Thoracic aorta (tissue), 2 donors: ENCODE results near the gene HRH2. TPM values are rescaled to one million over a fixed set of nuclear protein-coding genes. Genes with fewer than 3 reads are reported as not detected.

Experiments
- ATAC-seq: fragments of 150-250 bp; one replicate; pipeline ENCODE4 v1.8.0; 2017; ENCODE audit warnings: low read depth; ENCODE audit not compliant: insufficient number of reproducible peaks, low FRiP score
- DNase-seq: peaks from one replicate; pipeline ENCODE4 v3.0.0-alpha.2; 2020; ENCODE audit warnings: low spot score
- H3K27ac ChIP-seq, 2 donors: fragments of 200-600 bp; sonication (generic); 1 replicate in 1 of 2; 2 replicates in 1 of 2; pipeline ENCODE4 v1.5.1; 2016; ENCODE audit warnings: mild to moderate bottlenecking in 2 of 2, moderate library complexity in 2 of 2
- H3K27me3 ChIP-seq: fragments of 200-600 bp; sonication (generic); replicated peaks from 2 replicates; pipeline ENCODE4 v1.6.0; 2016; ENCODE audit warnings: mild to moderate bottlenecking; ENCODE audit not compliant: insufficient read depth
- H3K36me3 ChIP-seq: fragments of 200-600 bp; sonication (generic); one replicate; pipeline ENCODE4 v1.5.1; 2016
- H3K4me1 ChIP-seq, 2 donors: fragments of 200-600 bp; sonication (generic); 1 replicate in 1 of 2; 2 replicates in 1 of 2; pipeline versions ENCODE4 v1.5.1 to v1.6.0; 2016; ENCODE audit warnings: low read depth in 2 of 2, mild to moderate bottlenecking in 1 of 2; ENCODE audit not compliant: control insufficient read depth in 1 of 2
- H3K4me3 ChIP-seq: fragments of 200-600 bp; sonication (generic); 2 replicates; pipeline ENCODE4 v1.5.1; 2016; ENCODE audit warnings: mild to moderate bottlenecking
- H3K9me3 ChIP-seq: fragments of 200-600 bp; sonication (generic); 2 replicates; pipeline ENCODE4 v1.5.1; 2016
- total RNA-seq, 2 donors: library from RNA; depleted of rRNA; stranded (reverse); fragments of >200 nt; gene quantifications; one replicate each; pipeline versions ENCODE4 v1.1.0 to v1.2.3, GENCODE V29; 2016
- TF ChIP-seq, protein P1 (sequence below): fragments of 200-600 bp; sonication (generic); IDR thresholded peaks from one replicate; pipeline ENCODE4 v1.5.1; 2019; ENCODE audit warnings: antibody characterized with exemption

The HRH2 gene
- total RNA-seq, 2 donors from 2014 or later = 8.8 to 23.1 TPM

DNA sequence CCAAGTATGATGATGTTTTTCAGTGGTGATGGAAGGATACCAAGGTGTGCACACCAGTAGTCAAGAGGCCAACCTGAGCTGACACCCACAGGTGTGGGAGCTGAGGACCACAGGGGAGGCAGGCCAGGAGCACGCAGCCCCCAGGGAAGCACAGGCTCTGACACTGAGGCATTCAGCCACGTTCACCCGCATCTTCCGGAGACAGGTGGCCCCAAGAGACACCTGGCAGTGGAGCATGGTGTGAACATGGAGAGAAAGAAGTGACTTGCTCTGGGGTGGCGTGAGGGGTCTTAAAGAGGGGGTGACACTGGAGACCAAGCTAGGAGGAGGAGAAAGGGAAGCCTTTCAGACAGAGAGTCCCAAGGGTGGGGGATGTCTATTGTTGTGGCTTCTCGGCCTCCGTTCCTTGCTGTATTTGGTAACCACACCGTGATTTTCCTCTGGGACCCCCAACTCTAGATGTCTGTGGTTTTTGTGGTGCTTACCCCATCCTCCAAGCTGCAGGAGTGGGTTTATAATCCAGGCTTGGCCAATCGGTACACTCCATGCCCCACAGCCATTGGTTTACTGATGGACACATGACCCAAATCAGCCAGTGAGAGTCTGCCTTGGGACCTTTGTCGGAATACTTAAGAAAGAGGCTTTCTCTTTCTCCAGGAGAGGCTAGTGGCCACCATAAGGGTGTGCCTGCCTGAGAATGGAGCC, 84.6 kb downstream of the HRH2 start:
- TF ChIP-seq, protein P1, sequence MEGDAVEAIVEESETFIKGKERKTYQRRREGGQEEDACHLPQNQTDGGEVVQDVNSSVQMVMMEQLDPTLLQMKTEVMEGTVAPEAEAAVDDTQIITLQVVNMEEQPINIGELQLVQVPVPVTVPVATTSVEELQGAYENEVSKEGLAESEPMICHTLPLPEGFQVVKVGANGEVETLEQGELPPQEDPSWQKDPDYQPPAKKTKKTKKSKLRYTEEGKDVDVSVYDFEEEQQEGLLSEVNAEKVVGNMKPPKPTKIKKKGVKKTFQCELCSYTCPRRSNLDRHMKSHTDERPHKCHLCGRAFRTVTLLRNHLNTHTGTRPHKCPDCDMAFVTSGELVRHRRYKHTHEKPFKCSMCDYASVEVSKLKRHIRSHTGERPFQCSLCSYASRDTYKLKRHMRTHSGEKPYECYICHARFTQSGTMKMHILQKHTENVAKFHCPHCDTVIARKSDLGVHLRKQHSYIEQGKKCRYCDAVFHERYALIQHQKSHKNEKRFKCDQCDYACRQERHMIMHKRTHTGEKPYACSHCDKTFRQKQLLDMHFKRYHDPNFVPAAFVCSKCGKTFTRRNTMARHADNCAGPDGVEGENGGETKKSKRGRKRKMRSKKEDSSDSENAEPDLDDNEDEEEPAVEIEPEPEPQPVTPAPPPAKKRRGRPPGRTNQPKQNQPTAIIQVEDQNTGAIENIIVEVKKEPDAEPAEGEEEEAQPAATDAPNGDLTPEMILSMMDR = no peak
- H3K36me3 ChIP-seq = no peaks in the 10 kb centered on the region
- H3K27me3 ChIP-seq = no peaks in the 10 kb centered on the region
- no peaks in the 10 kb centered on the region for H3K4me1 ChIP-seq
- DNase-seq (no peak), ATAC-seq (no peak)
- H3K9me3 ChIP-seq = no peaks in the 10 kb centered on the region
- H3K4me3 ChIP-seq = no peak overlapping the region
- H3K27ac ChIP-seq = no peak overlapping the region

DNA sequence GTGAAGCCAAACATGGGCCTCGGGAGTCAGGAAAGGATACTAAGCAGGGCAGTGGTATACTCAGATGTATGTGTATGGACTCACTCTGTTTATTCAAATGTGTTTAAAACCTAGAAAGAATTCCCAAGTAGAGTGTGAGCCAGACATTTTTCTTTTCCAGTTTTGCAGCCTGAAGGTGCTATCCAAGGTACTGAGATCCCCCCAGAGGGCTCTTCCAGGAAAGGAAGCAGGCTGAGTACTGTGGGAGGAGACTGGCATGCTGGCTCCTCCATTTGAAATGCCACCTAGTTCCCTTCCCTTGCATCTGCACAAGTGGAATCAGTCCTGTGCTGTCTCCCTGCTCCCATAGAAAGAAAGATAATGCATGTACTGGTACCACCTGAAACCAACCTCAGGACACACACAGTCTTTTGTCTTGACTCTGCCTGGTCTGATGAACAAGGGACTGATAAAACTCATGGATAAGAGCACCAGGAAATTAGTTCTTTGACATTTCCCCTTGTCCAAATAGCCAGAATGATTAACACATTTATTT, 85.9 kb downstream of the HRH2 start:
- Histone ChIP-seq H3K9me3 (no peaks in the 10 kb centered on the region), H3K4me3 (no peak overlapping the region), H3K27me3 (no peaks in the 10 kb centered on the region), H3K36me3 (no peaks in the 10 kb centered on the region), H3K27ac (no peak overlapping the region), H3K4me1 (no peaks in the 10 kb centered on the region)
- no peak for DNase-seq
- TF ChIP-seq, protein P1 = no peak
- no peak for ATAC-seq

DNA sequence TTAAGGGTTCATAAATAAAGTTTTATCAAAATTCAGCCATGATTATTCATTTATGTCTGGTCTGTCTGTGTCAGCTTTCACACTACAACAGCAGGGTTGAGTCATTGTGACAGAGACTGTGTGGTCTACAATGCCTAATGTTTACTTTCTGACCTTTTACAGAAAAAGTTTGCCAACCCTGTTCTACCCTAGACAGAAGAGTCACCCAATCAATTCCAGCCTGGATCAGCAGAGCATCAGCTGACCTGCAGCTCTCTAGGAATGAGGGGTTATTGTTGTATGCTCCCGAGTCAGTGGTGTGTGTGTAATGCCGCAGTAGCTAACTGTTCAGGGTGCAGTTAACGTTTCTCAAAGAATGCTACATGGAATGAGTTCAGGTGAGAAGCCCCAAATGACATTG, 87.3 kb downstream of the HRH2 start:
- TF ChIP-seq, protein P1 = no peak
- Histone ChIP-seq H3K4me3 (no peak overlapping the region), H3K9me3 (no peaks in the 10 kb centered on the region), H3K36me3 (no peaks in the 10 kb centered on the region), H3K27me3 (no peaks in the 10 kb centered on the region), H3K4me1 (no peaks in the 10 kb centered on the region), H3K27ac (no peak overlapping the region)
- DNase-seq (no peak), ATAC-seq (no peak)

- DNase-seq (no peak), ATAC-seq (no peak)
- no peaks in the 10 kb centered on the region for H3K36me3 ChIP-seq
- H3K4me3 ChIP-seq = no peak overlapping the region
- H3K27me3 ChIP-seq = no peaks in the 10 kb centered on the region
- TF ChIP-seq, protein P1 = no peak
- no peaks in the 10 kb centered on the region for H3K9me3 ChIP-seq
- no peak overlapping the region for H3K27ac ChIP-seq
- no peaks in the 10 kb centered on the region for H3K4me1 ChIP-seq
These were observed 89.0 kb downstream of the HRH2 start for GRCh38 chr5:175746851-175747250.

DNA sequence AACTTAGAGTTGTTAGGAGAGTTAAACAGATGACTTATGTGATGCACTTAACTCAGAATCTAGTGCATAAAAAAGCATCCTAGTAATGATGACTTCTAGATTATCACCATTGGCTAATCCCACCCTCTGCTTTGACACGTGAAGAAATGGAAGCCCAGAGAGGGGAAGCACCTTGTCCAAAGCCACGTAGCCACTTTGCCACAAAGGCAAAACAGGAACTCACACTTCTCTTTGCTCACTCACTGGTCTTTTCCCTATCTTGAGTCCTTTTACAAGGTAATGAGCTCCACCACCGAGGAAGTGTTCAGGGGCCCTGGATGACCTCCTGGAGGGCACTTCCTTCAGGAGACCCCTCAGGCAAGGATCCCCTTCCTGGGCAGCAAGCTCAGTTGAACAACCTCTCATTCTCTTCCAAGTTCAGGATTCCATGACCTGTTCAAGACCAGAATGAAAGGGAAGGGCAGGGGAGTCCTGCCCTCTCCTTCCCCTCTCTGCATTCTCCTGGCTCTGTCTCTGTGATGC, 89.7 kb downstream of the HRH2 start:
- H3K4me1 ChIP-seq = no peaks in the 10 kb centered on the region
- no peak overlapping the region for H3K27ac ChIP-seq
- DNase-seq = no peak
- H3K4me3 ChIP-seq = no peak overlapping the region
- no peaks in the 10 kb centered on the region for H3K36me3 ChIP-seq
- TF ChIP-seq, protein P1 = no peak
- no peaks in the 10 kb centered on the region for H3K9me3 ChIP-seq
- ATAC-seq = no peak
- H3K27me3 ChIP-seq = no peaks in the 10 kb centered on the region
